Measurements from ENCODE around the gene ELAVL2. TPM values are rescaled to one million over a fixed set of nuclear protein-coding genes. Genes with fewer than 3 reads are reported as not detected.

Gene ELAVL2
- total and polyA plus RNA-seq, 9 of the 15 experiments (the other 6 are each of a cell fraction or from before 2014, with no cell fraction given), result not detected

- TF ChIP-seq CUX1 (CRISPR knock-in tag; IDR thresholded peaks at IDR 0.05) (no peak), GABPB2 (CRISPR knock-in tag; conservative IDR thresholded peaks at IDR 0.05) (no peak), ZNF146 (CRISPR knock-in tag; IDR thresholded peaks at IDR 0.05; ENCODE audit: unreplicated experiment) (no peak), ARHGAP35 (IDR thresholded peaks at IDR 0.05; ENCODE audit: partially characterized antibody) (no peak)
These were observed 100.6 kb downstream of the ELAVL2 start (continued) for GRCh38 chr9:23725279-23725946.

- H3K27me3 ChIP-seq (ENCODE audit: control insufficient read depth in 2 of 2, insufficient read depth in 2 of 2, low read length in 2 of 2), result no peaks in the 10 kb centered on the region
- no peaks in the 10 kb centered on the region for H3K4me1 ChIP-seq (replicated peaks in 1 of 2; ENCODE audit: control insufficient read depth in 2 of 2, insufficient read depth in 2 of 2, low read length in 2 of 2)
- FAIRE-seq (no peak), DNase-seq (ENCODE audit: extremely low read depth in 1 of 4, low spot score in 3 of 4) (no peak), ATAC-seq (no peak)
- TF ChIP-seq PYGO2 (tag; IDR thresholded peaks at IDR 0.05) (no peak), JUND (IDR thresholded peaks at IDR 0.05; ENCODE audit: borderline replicate concordance, low read depth, low read length) (no peak), JUND (tag; IDR thresholded peaks at IDR 0.05; ENCODE audit: borderline replicate concordance, low read depth, low read length) (no peak), ASH1L (IDR thresholded peaks at IDR 0.05; ENCODE audit: borderline replicate concordance, low read depth, partially characterized antibody) (no peak), PHB (CRISPR knock-in tag; IDR thresholded peaks at IDR 0.05) (no peak), IRF1 (CRISPR knock-in tag; IDR thresholded peaks at IDR 0.05; ENCODE audit: borderline replicate concordance) (no peak), ZC3H11A (IDR thresholded peaks at IDR 0.05; ENCODE audit: low read depth, low read length) (no peak), NEUROD1 (IDR thresholded peaks at IDR 0.05; ENCODE audit: borderline replicate concordance, low read depth, low read length, partially characterized antibody) (no peak), MLX (CRISPR knock-in tag; conservative IDR thresholded peaks at IDR 0.05) (no peak), L3MBTL2 (IDR thresholded peaks at IDR 0.05) (no peak), TAF9B (IDR thresholded peaks at IDR 0.05; ENCODE audit: partially characterized antibody) (no peak)
- ChIA-PET POLR2A (no interaction called here), CTCF (ENCODE audit: low intra/inter-chr PET ratio) (no interaction called here)
- H2AFZ ChIP-seq (ENCODE audit: low read depth, low read length), result no peak overlapping the region
- H3K9me3 ChIP-seq (replicated peaks; ENCODE audit: control insufficient read depth, insufficient read depth, low read depth, low read length), result no peaks in the 10 kb centered on the region
- no peak overlapping the region for H3K4me2 ChIP-seq (ENCODE audit: insufficient read depth, low read length)
- no peak overlapping the region for H3K9ac ChIP-seq (ENCODE audit: insufficient read depth in 1 of 2, low read depth in 2 of 2, low read length in 2 of 2)
- intact Hi-C loops (cut with micrococcal nuclease) (no loop called here), in situ Hi-C loops (cut with MboI) (no loop called here)
- WGBS (ENCODE audit: insufficient coverage, low coverage, missing lambda C conversion rate), result no CpG with 5 or more reads among the region's 2 CpGs
- H3K27ac ChIP-seq (ENCODE audit: extremely low read depth, low read depth, low read length), result no peak overlapping the region
- no peaks in the 10 kb centered on the region for H3K36me3 ChIP-seq (ENCODE audit: control insufficient read depth, insufficient read depth, low read length)
- H3K4me3 ChIP-seq, result no peak overlapping the region
- H4K20me1 ChIP-seq (replicated peaks; ENCODE audit: control insufficient read depth, insufficient read depth, low read length), result no peaks in the 10 kb centered on the region
- no peaks in the 10 kb centered on the region for H3K79me2 ChIP-seq (ENCODE audit: control insufficient read depth, insufficient read depth, low read length)
- no peaks in the 10 kb centered on the region for H3K9me1 ChIP-seq (ENCODE audit: control insufficient read depth, insufficient read depth, low read length)
- no TSS peak for BruUV-seq (replicated peaks)
These were observed 102.4 kb downstream of the ELAVL2 start for GRCh38 chr9:23723672-23724071.
